ENCODE measurements around the gene EXT2. TPM values are rescaled to one million over a fixed set of nuclear protein-coding genes. Genes with fewer than 3 reads are reported as not detected.

EXT2 gene
- total RNA-seq, 4 donors from 2014 or later = 19.0 to 53.2 (median 44.5) TPM

DNA sequence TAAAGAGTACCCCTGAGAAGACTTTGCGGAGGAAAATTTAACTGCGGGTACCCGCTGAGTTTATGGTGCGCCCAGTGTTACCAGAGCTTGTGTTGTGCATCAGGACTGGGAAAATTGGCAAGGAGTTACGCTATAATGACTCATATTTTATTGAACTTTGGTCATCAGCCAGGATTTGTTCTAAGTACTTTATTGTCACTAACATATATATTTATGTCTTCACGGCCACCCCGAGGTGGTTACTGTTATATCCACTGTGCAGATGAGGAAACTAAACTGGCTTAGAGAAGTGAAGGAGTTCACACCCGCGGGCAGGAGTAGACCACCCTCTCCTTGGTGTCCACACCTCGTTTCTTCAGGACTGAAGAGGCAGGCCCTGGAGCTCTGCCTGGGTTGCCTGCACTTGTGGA, 28.7 kb upstream of the EXT2 start:
- H3K4me1 ChIP-seq = peaks cover 0 to 25% (median 9%) of the 10 kb centered on the region in 3 donors

DNA sequence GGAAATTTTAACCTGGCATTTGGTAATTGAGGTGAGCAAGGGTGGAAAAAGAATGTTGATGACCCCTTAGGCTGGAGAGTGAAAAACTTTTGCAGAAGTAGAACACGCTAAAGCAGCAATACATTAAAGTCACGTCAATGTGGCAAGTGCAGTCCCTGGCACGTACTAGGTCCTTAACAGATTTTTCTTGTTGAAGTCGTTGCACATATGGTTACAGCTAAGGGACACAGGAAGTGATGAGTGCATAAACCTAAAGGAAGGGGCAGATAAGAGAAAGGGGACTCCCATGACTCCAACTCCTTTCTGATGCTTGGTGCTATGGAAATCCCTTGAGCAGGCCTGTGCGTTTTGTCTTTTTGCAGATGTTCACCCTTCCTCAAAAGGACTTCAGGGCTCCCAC, 28.2 kb upstream of the EXT2 start:
- 74 to 81% methylated on average over 4 to 5 of the region's 5 CpGs for WGBS, 2 donors
- no peaks in the 10 kb centered on the region for H3K27me3 ChIP-seq
- no peak for TF ChIP-seq POLR2A (IDR thresholded peaks at IDR 0.05)
- H3K36me3 ChIP-seq = peaks cover 0 to 20% (median 0%) of the 10 kb centered on the region in 3 donors
- intact Hi-C loops (cut with DNase I) = no loop called here
- H3K4me3 ChIP-seq = peak overlapping the region in 3 of 4 donors; percentile 63 to 89 (median 73)
- no peak for DNase-seq
- H3K4me1 ChIP-seq = peaks cover 0 to 25% (median 9%) of the 10 kb centered on the region in 3 donors
- no peaks in the 10 kb centered on the region for H3K9me3 ChIP-seq
- peak overlapping the region in 1 of 4 donors; percentile 89 for H3K27ac ChIP-seq

More for the DNA sequence above, 28.7 kb upstream of the EXT2 start:
- TF ChIP-seq POLR2A (IDR thresholded peaks at IDR 0.05) (no peak), CTCF (IDR thresholded peaks at IDR 0.05) (no peak)
- peak overlapping the region; percentile 88 to 96 (median 90) for H3K27ac ChIP-seq
- peak overlapping the region; percentile 63 to 92 (median 81) for H3K4me3 ChIP-seq
- intact Hi-C loops (cut with DNase I) = no loop called here
- no peak for DNase-seq
- H3K36me3 ChIP-seq = peaks cover 0 to 14% (median 0%) of the 10 kb centered on the region in 3 donors
- no peaks in the 10 kb centered on the region for H3K9me3 ChIP-seq
- 18 to 21% methylated on average over 10 of the region's 10 CpGs for WGBS, 2 donors
- no peaks in the 10 kb centered on the region for H3K27me3 ChIP-seq

- Histone ChIP-seq H3K36me3 (peaks cover 0 to 29% (median 0%) of the 10 kb centered on the region in 3 donors), H3K9me3 (no peaks in the 10 kb centered on the region), H3K4me3 (no peak overlapping the region), H3K4me1 (peaks cover 0 to 25% (median 9%) of the 10 kb centered on the region in 3 donors), H3K27me3 (no peaks in the 10 kb centered on the region), H3K27ac (no peak overlapping the region)
- WGBS, 2 donors = 98 to 100% methylated on average over 2 of the region's 2 CpGs
- intact Hi-C loops (cut with DNase I) = no loop called here
- DNase-seq = no peak
- TF ChIP-seq POLR2A (IDR thresholded peaks at IDR 0.05) (no peak), CTCF (IDR thresholded peaks at IDR 0.05) (no peak)
These were observed 27.3 kb upstream of the EXT2 start for GRCh38 chr11:44068180-44068579.

DNA sequence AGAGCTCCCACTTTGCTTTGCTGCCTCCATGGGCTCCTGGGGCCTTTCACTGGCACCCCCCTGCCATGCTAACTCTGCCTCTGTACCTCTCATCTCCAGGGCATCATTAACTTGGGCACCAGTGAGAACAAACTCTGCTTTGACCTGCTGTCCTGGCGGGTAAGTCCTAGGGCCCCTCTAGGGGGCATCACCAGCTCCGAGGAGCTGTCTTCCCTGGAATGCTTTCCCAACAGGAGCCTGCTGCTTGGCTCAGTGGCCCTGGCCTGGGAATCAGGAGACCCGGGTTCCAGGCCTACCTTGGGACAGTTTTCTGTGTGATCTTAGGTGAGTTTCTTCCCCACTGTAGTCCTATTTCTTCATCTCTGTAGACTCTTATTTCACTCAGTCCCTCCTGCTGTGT, 24.3 kb upstream of the EXT2 start:
- DNase-seq = no peak
- no peak for TF ChIP-seq CTCF (IDR thresholded peaks at IDR 0.05)
- TF ChIP-seq POLR2A (IDR thresholded peaks at IDR 0.05) = no peak
- Histone ChIP-seq H3K4me3 (no peak overlapping the region), H3K27ac (no peak overlapping the region), H3K27me3 (no peaks in the 10 kb centered on the region), H3K36me3 (peaks cover 0 to 58% (median 0%) of the 10 kb centered on the region in 3 donors), H3K4me1 (peaks cover 0 to 16% (median 9%) of the 10 kb centered on the region in 3 donors), H3K9me3 (no peaks in the 10 kb centered on the region)
- 67 to 100% methylated on average over 1 to 2 of the region's 3 CpGs for WGBS, 2 donors
- intact Hi-C loops (cut with DNase I) = no loop called here

- DNase-seq = no peak
- Histone ChIP-seq H3K4me1 (no peaks in the 10 kb centered on the region), H3K36me3 (peaks cover 0 to 72% (median 0%) of the 10 kb centered on the region in 3 donors), H3K9me3 (no peaks in the 10 kb centered on the region), H3K4me3 (no peak overlapping the region), H3K27me3 (no peaks in the 10 kb centered on the region), H3K27ac (no peak overlapping the region)
- 89 to 97% methylated on average over 6 to 8 of the region's 8 CpGs for WGBS, 2 donors
- intact Hi-C loops (cut with DNase I) = no loop called here
- TF ChIP-seq POLR2A (IDR thresholded peaks at IDR 0.05) (no peak), CTCF (IDR thresholded peaks at IDR 0.05) (no peak)
These were observed 22.5 kb upstream of the EXT2 start for GRCh38 chr11:44072757-44073658.
